ENCODE data around the gene C10orf90.

The C10orf90 gene, protein sequence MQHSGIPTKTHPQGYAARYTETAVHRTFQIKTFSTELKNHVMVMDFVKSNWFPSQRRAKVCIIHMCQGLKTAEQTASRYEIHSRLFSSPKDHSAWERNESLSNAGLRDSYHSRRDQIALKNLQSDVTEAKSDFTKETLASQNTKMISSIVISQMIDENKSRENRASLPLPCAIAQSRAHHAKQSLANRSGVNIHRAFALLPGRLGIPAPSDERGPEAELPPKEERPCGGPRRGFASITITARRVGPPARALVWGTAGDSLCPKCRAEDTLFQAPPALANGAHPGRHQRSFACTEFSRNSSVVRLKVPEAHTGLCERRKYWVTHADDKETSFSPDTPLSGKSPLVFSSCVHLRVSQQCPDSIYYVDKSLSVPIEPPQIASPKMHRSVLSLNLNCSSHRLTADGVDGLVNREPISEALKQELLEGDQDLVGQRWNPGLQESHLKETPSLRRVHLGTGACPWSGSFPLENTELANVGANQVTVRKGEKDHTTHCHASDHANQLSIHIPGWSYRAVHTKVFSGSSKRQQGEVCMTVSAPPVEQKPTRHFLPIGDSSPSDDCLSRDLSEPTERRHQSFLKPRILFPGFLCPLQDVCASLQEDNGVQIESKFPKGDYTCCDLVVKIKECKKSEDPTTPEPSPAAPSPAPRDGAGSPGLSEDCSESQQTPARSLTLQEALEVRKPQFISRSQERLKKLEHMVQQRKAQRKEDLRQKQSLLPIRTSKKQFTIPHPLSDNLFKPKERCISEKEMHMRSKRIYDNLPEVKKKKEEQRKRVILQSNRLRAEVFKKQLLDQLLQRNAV

DNA sequence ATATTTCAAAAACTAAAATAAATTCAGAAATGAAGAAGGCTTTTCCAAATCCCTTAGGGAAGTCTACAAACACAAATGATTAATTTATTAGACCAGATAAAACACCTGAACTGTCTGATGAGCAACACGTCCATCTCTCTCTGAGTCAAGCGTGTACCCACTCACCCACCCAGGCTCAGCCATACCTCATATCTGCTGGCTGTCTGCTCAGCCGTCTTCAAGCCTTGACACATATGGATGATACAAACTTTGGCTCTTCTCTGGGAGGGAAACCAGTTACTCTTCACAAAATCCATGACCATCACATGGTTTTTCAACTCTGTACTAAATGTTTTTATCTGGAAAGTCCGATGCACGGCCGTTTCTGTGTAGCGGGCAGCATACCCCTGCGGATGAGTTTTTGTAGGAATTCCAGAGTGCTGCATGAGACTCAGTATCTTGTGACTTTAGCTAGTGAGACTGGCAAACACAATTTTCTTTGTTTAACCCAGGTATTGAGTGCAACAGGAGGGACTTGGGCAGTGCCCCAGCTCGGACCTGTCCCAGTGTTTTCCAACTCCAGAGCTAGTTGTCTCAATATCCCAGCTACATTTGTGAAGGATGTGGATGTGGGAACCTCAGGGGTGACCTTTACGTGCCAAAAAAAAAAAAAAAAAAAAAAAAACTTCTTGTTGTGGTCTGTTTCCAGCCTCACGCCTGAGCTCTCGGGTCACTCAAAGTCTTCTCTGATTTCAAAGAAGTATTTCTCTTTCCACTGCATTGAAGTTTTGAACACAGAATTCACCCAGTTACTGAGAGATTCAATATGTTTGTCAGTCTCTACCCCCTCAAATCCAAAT is at the start of gene C10orf90:
Gene C10orf90 (minus strand): TSS at position 638 of the 839 bp plus-strand sequence. CDS start 213 bp downstream, at position 425.
- DNase-seq = no peak

DNA sequence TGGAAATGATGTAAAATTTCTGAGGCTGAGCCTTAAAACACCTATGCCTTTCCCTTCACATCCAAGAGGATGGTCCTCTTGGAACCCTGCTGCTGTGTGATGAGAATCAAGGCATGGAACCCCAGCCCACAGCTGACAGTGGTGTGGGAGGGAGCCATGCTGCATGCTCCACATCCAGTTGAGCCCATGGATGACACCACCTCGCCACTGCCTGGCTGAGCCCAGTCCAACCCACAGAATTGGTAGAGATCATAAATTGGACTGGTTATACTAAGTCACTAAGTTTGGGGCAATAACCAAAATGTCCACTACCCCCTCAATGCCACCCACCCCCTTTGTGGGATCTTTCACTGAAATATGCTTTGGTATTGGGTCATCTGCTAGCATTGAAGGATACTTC is 45.9 kb upstream of the C10orf90 start:
- DNase-seq = no peak

DNA sequence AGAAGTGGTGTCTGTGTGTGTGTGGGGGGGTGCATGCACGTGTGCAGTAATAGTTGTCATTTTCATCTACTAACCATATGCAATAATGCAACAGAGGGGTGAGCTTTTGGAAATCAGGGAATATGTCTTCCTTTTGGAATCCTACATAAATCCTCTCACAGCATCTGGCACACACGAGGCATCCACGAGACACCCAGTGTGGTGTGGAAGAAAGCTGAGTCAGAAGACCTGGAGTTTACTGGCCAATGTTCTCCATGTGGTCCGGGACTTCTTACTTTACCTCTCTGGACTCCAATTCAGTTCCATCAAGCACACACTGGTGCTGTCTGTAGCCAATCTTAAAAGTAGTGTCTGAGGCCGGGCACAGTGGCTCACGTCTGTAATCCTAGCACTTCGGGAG is 43.1 kb upstream of the C10orf90 start:
- DNase-seq = no peak

DNA sequence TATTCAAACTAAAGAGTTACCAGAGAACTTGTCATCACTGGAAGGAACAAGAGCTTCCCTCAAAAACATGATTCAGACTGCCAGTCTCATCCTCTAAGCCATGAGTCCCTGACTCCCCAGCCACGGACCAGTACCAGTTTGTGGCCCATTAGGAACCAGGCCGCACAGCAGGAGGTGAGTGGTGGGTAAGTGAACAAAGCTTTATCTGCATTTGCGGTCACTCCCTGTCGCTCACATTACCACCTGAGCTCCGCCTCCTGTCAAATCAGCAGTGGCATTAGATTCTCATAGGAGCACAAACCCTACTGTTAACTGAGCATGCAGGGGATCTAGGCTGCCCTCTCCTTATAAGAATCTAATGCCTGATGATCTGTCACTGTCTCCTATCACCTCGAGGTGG is 42.2 kb upstream of the C10orf90 start:
- DNase-seq = no peak

DNA sequence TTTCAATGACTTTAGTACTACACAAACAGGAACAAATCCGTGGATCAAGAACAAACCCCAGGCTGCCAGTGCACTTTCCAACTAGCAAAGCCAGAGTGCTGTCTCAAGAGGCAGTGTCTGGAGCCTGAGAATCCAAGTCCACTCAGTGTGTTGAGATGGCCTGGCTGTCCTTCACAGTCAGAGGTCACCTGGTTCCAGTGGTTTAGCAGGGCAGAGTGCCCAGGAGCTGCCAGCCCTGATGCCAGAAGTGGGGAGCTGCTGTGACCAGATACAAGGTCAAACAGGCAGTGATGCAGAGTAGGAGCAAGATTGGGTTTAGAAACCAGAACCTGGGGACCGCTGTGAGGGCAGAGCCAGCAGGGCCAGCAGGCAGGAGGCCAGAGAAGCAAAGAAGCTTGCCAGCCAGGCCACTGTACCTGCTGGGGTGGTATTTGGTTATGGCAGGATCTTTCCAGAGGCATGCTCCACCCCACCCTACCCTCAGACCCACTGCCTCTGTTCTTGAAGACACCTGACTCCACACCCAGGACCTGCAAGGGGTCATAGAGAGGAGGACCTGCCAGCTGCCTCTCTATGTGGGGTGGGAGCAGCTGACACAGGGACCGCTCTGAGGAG is 35.6 kb upstream of the C10orf90 start:
- DNase-seq = no peak

DNA sequence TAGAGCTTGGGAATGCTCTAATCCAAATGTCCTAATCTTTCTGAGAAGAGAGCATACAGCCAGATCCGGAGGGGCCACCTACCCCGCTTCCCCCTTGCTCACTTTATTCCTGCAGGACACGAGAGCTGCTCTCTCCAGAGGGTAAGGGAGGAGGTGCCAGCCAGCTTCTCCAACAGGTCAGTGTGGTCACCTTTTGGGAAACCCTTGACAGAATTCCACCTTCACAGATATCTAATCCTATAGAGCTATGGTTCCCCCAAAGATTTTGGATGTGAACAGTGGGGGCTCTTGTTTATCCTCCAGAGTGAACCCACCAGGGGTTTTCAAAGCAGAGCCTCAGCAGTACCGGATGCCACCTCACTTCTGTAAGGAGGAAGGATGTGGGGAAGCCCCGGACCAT is 34.6 kb upstream of the C10orf90 start:
- DNase-seq = no peak

DNA sequence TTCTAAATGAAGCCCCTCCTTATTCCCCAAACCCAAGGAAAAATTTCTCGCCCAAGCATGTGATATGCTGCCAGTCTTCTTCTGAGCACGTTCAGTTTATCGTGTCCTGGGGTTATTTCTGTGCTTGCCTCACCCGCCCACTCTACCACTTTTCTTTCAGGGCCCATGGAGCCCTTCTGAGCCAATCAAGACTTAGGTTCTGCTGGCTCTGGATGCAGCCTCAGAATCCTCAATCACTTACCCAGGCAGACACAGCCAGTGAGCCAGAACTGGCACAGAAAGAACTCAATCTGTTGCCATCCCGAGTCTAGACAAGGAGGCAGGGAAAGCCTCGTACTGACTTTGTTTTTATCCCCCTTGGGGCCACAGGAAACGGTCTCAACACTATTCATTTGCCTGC is 34.2 kb upstream of the C10orf90 start:
- no peak for DNase-seq

DNA sequence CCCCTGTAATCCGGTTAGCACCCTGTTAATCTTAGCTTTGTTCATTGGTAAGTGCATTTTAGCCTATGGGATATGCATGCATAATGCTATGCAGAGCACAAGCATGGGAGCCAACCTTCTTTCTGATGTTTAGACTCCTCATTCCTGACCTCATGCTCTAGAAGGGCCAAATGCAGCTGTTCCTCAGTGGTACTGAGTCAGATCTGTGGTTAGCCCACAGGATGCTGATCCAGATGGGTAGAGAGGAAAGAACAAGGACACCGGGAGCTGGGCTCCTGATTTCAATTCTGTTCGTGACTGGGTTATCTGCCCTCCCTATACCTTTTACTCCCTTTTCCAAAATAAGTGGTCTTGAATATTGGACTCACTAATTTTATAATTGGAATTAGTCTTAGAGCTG is 31.7 kb upstream of the C10orf90 start:
- DNase-seq = no peak

DNA sequence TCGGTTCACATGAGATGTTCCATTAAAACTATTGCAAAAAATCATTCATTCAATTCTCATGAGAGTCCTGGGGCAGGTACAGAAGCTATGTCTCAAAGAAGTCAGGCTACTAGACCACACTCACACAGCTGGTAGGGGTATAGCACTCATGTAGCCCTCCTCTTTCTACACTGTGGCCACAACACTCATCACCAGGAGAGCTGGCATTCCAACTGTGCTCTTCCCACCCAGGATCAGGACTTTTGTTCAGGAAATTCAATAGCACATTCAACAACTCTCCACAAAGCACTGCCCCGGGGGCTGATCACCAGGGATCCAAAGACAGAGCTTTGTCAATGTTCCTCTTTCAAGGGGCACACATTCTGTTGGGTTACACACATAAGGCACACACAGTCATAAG is 31.0 kb upstream of the C10orf90 start:
- no peak for DNase-seq

DNA sequence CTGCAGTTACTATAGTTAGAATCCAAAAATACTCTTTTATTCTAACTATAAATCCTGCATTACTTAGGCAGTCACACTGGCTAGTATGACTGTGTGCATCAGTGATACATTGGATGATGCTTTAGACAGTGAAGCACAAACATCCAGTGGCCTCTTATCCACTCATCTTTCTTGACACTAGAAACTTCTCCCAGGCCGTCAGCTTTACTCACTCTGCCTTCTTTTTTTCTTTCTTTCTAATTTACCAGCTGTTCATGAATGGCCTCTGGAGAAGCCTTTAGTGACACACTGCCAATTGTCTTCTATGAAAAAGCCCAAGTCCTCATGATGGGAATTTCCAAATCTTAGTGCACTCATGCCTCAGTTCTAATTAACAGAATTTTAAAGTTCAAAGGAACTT is 26.2 kb upstream of the C10orf90 start:
- DNase-seq = no peak

DNA sequence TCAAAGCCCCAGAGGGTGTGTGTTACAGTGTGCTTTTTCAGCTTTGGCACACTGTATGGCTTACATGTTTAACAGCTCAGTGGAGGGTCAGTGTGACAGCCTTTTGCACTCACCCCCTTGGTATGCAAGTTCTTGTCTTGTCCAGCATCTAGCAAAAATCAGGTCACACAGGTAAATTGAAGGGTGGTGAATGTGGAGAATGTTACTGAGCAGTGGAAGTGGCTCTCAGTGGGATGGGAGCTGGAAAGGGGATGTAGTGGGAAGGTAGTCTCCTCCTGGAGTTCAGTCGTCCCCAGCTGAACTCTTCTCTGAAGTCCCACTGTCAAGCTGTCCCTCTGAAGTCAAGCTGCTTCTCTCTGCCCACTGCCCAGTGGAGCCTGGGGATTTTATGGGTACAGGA is 21.0 kb upstream of the C10orf90 start:
- no peak for DNase-seq

DNA sequence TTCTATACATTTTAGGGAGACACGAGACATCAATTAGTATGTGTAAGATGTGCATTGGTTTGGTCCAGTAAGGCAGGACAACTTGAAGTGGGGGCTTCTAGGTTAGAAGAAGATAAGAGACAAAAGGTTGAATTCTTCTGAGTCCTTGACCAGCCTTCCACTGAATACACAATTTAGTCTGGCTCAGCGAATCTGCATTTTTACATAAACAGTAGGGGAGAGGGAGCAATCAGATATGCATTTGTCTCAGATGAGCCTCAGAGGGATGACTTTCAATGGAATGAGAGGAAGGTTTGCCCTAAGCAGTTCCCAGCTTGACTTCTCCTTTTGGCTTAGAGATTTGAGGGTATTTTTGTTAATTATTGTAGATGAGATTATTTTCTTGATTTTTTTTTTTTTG is 20.0 kb upstream of the C10orf90 start:
- no peak for DNase-seq

DNA sequence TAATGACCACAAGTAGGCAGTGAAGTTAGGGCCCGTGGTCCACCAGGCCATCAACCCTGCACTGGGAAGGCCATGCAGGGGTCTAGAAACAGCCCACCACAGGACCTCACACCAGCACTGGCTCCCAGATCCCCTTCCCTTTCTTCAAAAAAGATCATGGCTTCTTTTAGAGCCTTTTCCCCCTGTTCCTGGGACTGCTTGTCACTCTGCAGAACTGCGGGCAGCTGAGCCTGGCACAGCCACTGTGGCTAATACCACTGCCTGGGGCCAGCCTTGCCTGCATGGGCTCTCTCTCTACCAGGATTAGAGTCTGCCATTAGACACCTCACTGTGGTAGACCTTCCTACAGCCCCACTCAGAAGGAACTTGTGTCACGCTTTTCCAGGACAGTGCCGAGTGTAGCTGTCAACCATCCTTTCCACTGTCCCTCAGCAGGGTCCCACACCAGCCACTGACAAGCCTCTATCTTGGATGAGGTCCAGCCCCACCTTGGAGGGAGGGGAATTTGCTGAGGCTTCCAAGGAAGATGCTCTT is 19.0 kb upstream of the C10orf90 start:
- no peak for DNase-seq

DNA sequence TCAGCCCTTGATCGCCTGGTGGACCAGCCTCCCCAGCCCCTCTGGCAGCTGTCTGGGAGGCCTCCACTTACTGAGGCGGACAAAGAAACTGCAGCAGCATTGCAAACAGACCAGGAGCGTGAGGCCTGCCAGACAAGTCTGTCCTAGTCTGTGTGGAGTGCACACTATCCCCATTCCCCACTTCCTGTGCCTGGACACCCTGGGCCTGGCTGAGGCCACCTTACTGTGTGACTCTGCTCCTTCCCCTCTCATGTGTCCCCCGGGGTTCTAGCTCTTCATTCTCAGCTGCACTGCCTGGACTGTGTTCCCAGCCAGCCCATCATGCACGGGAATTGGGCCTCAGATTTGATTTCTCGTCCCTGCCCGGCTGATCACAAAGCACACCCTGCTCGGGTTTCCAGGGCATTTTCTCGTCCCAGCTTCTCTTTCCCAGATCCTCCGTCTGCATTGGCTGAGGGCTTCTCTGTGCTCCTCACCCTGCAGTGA is 16.7 kb upstream of the C10orf90 start:
- DNase-seq = no peak

DNA sequence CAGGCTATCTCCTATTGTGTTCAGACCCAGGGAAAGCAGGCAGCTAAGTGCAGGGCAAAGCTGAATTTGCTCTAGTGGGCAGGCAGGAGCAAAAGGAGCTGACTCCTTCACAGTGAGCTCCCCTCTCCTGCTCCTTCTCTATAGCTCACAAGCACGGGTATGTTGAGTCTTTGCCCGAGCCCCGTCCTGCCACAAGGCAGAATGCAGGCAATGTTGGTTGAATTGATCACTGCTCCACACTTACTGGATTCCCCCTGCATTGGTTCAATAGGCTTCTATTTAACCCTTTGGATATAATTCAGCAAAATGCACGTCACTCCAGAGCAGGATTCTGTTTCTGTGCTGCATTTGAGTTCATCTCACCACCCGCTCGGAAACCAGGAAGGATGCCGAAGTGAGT is 16.2 kb upstream of the C10orf90 start:
- DNase-seq = no peak

DNA sequence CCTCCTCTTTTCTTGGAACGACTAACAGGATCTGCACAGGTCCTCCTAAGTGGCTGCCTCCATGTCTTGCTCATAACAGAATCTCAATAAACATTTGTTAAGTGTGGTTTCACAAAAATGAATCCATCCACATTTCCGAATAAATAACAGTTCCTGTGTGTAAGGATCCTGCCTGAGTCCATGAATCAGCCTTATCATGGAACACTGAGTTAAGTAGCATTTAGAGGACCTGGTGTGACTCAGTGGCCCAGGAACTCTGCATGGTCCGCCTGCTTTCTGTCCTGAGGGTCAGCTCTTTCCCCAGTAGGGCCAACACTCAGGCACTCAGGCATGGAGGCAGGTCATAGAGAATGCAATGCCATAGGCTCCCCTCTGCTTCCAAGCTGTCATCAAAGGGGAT is 15.8 kb upstream of the C10orf90 start:
- DNase-seq = no peak

DNA sequence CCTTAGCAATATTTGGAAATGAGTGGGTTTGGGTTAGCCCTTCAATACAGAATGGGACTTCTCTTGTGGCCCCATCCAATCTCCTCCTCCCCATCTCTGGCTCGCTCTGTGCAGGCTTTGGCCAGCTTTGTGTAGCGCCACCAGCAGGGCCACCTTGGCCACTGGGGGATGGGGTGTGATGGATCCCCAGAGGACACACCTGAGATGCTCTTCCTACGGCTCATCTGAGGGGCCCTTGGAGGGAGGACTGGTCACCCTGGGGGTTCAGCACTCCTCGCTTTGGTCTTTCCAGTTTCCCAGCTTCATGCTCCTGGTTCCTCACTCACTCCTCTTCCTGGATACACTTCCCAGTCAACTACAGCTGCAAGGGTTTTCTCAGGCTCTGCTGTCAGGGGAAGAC is 15.3 kb upstream of the C10orf90 start:
- DNase-seq = no peak

DNA sequence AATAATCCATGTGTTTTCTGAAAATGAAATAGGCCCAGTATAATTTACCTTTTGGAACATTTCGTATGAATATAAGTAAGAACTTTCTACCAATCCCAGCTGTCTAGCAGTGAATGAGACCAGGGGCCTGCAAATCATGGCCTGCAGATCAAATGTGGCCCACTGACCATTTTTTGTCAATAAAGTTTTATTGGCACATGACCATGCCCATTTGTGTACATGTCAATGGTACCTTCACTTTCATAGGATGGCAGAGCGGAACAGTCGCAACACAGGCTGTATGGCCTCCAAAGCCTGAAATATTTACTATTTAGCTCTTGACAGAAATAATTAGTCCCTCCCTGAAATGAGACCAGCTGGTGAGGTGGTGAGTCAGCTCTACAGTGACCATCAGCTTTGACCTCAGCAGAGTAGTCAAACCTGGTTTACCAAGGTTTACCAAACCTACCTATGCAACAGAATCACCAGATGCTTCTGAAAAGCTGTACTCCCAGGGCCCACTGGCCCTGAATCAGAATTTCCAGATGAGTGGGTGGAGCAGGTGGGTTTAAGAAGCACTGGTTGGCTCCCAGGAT is 13.8 kb upstream of the C10orf90 start:
- DNase-seq = no peak

DNA sequence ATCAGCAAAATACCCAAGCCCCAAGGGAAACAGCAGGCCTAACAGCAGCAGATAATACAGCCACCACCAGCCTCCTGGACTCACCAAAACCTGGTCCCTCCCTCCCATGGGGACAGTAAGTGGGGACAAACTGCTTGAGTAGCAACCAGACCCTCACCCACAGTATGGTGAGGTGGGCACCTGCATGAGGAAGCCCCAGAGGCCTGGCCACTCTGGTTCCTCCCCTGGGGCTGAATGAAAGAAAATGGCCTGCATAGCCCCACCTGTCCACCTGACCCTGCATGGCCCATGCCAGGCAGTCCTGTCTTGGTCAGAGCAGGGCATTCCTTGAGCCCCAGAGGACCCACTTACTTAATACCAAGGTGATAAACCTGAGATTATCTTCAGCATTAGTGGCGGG is 13.0 kb upstream of the C10orf90 start:
- no peak for DNase-seq

DNA sequence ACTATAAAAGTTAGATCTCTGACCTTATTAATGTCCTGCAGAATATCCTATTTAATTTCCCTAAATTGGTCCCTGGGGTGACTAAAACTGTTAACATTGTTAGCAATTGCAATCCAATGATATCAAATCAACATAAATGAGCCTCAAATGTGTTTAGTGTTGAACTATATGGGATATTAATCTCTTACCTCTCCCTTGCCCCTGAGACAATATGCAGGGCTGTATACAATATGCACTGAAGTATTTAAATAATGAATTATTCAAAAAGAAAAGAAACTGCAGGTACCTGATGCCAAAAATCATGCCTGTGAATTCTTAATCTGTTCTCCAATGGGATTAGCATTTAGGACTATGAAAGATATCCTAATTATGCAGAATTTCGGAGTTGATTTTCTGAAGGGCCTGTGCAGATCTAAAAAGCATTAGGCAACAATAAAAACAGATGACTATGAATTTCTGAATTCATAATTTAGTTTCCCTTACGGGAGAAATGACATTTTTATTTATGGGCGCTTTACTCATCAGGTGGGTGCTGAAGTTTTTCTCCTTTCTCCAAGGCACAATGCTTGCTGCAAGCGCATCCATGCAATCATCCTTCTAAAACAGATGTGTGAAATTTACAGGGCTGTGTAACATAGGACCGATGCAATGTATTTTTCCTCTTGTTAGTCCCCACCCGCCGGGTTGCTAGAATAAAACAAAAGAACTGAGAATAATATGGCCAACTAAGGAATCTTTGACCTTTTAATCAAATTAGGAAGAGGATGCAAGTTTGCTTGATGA is 5.4 kb upstream of the C10orf90 start:
- DNase-seq = no peak

Measured in activated CD4-positive, CD25-positive, alpha-beta regulatory T cell (primary cell).